Mucosa of rectum (tissue), 2 donors: ENCODE data around the gene ACACA.

Source experiments
- H3K27ac ChIP-seq, 2 donors: one replicate each; pipeline ENCODE4 v1.7.0; 2013; ENCODE audit warnings: inconsistent platforms in 2 of 2, low read depth in 2 of 2, low read length in 2 of 2
- H3K27me3 ChIP-seq, 2 donors: one replicate each; pipeline ENCODE4 v1.7.0; 2013; ENCODE audit warnings: low read length in 2 of 2; ENCODE audit not compliant: control insufficient read depth in 2 of 2, insufficient read depth in 2 of 2
- H3K36me3 ChIP-seq, 2 donors: one replicate each; pipeline ENCODE4 v1.7.0; 2013; ENCODE audit warnings: low read length in 2 of 2; ENCODE audit not compliant: control insufficient read depth in 2 of 2, insufficient read depth in 2 of 2
- H3K4me1 ChIP-seq, 2 donors: one replicate each; pipeline ENCODE4 v1.7.0; 2013; ENCODE audit warnings: low read length in 2 of 2, mild to moderate bottlenecking in 1 of 2; ENCODE audit not compliant: control insufficient read depth in 2 of 2, insufficient read depth in 2 of 2
- H3K4me3 ChIP-seq, 2 donors: one replicate each; pipeline ENCODE4 v1.7.0; 2013; ENCODE audit warnings: low read length in 2 of 2
- H3K9ac ChIP-seq, 2 donors: one replicate each; pipeline ENCODE4 v1.7.0; 2013; ENCODE audit warnings: low read length in 2 of 2, low read depth in 1 of 2, mild to moderate bottlenecking in 1 of 2
- H3K9me3 ChIP-seq, 2 donors: one replicate each; pipeline ENCODE4 v1.7.0; 2013; ENCODE audit warnings: low read length in 2 of 2; ENCODE audit not compliant: control insufficient read depth in 2 of 2
- donor health status: healthy.
- donor health status: Normal muscosa, but diverticular disease.

Gene ACACA

GRCh38 chr17:37399265-37399803, 7.3 kb downstream of the ACACA start:
- Histone ChIP-seq H3K9me3 (no peaks in the 10 kb centered on the region), H3K4me1 (no peaks in the 10 kb centered on the region), H3K9ac (no peak overlapping the region), H3K36me3 (no peaks in the 10 kb centered on the region), H3K4me3 (no peak overlapping the region), H3K27ac (no peak overlapping the region), H3K27me3 (no peaks in the 10 kb centered on the region)

GRCh38 chr17:37393352-37393751, 13.3 kb downstream of the ACACA start:
- no peaks in the 10 kb centered on the region for H3K9me3 ChIP-seq
- H3K27me3 ChIP-seq, result no peaks in the 10 kb centered on the region
- peaks cover 5 to 6% of the 10 kb centered on the region in 2 donors for H3K4me1 ChIP-seq
- H3K4me3 ChIP-seq, result no peak overlapping the region
- no peak overlapping the region for H3K27ac ChIP-seq
- no peaks in the 10 kb centered on the region for H3K36me3 ChIP-seq
- no peak overlapping the region for H3K9ac ChIP-seq

GRCh38 chr17:37392024-37392590, 14.5 kb downstream of the ACACA start:
- Histone ChIP-seq H3K9me3 (no peaks in the 10 kb centered on the region), H3K4me1 (peaks cover 5 to 6% of the 10 kb centered on the region in 2 donors), H3K4me3 (no peak overlapping the region), H3K9ac (no peak overlapping the region), H3K27ac (no peak overlapping the region), H3K36me3 (no peaks in the 10 kb centered on the region), H3K27me3 (no peaks in the 10 kb centered on the region)

DNA sequence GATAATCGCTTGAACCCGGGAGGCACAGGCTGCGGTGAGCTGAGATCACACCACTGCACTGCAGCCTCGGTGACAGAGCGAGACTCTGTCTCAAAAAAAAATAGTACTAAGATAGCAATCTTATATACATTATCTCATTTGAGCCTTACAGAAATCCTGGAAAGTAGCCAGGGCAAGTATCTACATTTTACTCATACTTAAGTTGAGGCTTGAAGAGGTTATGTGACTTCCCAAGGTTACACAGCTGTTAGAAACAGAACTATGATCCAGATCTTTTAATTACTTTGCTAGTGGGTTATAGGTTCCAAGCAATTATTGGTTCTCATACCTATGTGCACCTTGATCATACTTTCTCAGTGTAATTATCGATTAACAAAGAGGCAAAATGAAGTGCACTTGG, 15.5 kb downstream of the ACACA start:
- H3K4me3 ChIP-seq, result no peak overlapping the region
- no peaks in the 10 kb centered on the region for H3K36me3 ChIP-seq
- no peak overlapping the region for H3K27ac ChIP-seq
- H3K9me3 ChIP-seq, result no peaks in the 10 kb centered on the region
- no peak overlapping the region for H3K9ac ChIP-seq
- H3K4me1 ChIP-seq, result peaks cover 5 to 9% of the 10 kb centered on the region in 2 donors
- H3K27me3 ChIP-seq, result no peaks in the 10 kb centered on the region

GRCh38 chr17:37389160-37389559, 17.5 kb downstream of the ACACA start:
- Histone ChIP-seq H3K9ac (no peak overlapping the region), H3K27me3 (no peaks in the 10 kb centered on the region), H3K9me3 (no peaks in the 10 kb centered on the region), H3K4me3 (no peak overlapping the region), H3K4me1 (peaks cover 5 to 17% of the 10 kb centered on the region in 2 donors), H3K36me3 (no peaks in the 10 kb centered on the region), H3K27ac (no peak overlapping the region)

- H3K4me1 ChIP-seq, result peaks cover 5 to 17% of the 10 kb centered on the region in 2 donors
- no peak overlapping the region for H3K27ac ChIP-seq
- no peak overlapping the region for H3K9ac ChIP-seq
- no peak overlapping the region for H3K4me3 ChIP-seq
- H3K9me3 ChIP-seq, result no peaks in the 10 kb centered on the region
- H3K36me3 ChIP-seq, result no peaks in the 10 kb centered on the region
- no peaks in the 10 kb centered on the region for H3K27me3 ChIP-seq
Observed at GRCh38 chr17:37388266-37388665, 18.4 kb downstream of the ACACA start.

GRCh38 chr17:37386462-37386861, 20.2 kb downstream of the ACACA start:
- Histone ChIP-seq H3K4me3 (no peak overlapping the region), H3K27me3 (no peaks in the 10 kb centered on the region), H3K9ac (no peak overlapping the region), H3K4me1 (peaks cover 5 to 17% of the 10 kb centered on the region in 2 donors), H3K27ac (no peak overlapping the region), H3K9me3 (no peaks in the 10 kb centered on the region), H3K36me3 (no peaks in the 10 kb centered on the region)

DNA sequence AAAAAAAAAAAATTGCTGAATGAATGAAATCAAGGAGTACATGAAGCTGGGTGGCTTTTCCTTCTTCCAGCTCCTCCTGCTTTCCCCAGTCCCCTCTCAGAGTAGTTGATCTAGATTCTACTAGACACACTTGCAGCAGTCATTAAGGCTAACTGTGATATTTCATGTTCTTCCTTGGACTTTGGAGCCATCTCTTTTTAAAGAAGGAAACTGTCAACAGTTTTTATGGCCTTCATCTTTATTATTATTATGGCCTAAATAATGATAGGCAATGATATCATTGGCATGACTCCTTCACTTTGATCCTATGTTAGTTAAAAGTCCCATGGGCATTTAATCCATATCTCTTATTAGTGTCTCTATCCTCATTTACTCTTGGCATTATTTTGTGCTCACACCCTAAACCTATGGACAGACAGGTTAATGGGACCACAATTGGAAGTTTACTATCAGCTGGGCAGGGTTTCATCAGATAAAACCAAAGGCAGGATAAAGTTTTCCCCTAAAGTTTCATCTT, 21.1 kb downstream of the ACACA start:
- Histone ChIP-seq H3K27me3 (no peaks in the 10 kb centered on the region), H3K4me1 (peaks cover 5 to 17% of the 10 kb centered on the region in 2 donors), H3K4me3 (no peak overlapping the region), H3K9ac (no peak overlapping the region), H3K27ac (no peak overlapping the region), H3K36me3 (no peaks in the 10 kb centered on the region), H3K9me3 (no peaks in the 10 kb centered on the region)

- Histone ChIP-seq H3K4me3 (no peak overlapping the region), H3K4me1 (peaks cover 5 to 17% of the 10 kb centered on the region in 2 donors), H3K27ac (no peak overlapping the region), H3K27me3 (no peaks in the 10 kb centered on the region), H3K9me3 (no peaks in the 10 kb centered on the region), H3K36me3 (no peaks in the 10 kb centered on the region), H3K9ac (no peak overlapping the region)
Observed at GRCh38 chr17:37384560-37385149, 22.0 kb downstream of the ACACA start.

- Histone ChIP-seq H3K27me3 (no peaks in the 10 kb centered on the region), H3K9ac (no peak overlapping the region), H3K4me3 (no peak overlapping the region), H3K4me1 (peaks cover 0 to 14% of the 10 kb centered on the region in 2 donors), H3K9me3 (no peaks in the 10 kb centered on the region), H3K36me3 (no peaks in the 10 kb centered on the region), H3K27ac (no peak overlapping the region)
Observed at GRCh38 chr17:37382056-37382455, 24.6 kb downstream of the ACACA start.
